IMR-90 (cell line): ENCODE results near the gene SLC8A1. TPM values are rescaled to one million over a fixed set of nuclear protein-coding genes. Genes with fewer than 3 reads are reported as not detected.

Experiments used
- ATAC-seq: fragments of 200-7000 bp; cut with Tn5 transposase; 2 replicates; pipeline ENCODE4 v1.9.1; 2020; ENCODE audit warnings: low read depth, mild to moderate bottlenecking, moderate library complexity
- BruUV-seq: library from RNA; stranded (reverse); fragments of 400-500 nt; replicated peaks from 2 replicates; lab custom pipeline; 2021; lab: Mats Ljungman, UMichigan
- CTCF ChIA-PET: fragments of 300-600 bp; formaldehyde crosslinking; extraction: SDS; loops from one replicate; lab custom pipeline; 2021; ENCODE audit warnings: antibody characterized with exemption; lab: Yijun Ruan, JAX
- POLR2A ChIA-PET: fragments of 300-600 bp; sonication (Branson Sonifier 250); formaldehyde crosslinking; loops from one replicate; lab custom pipeline; 2022; ENCODE audit warnings: antibody characterized with exemption; ENCODE audit not compliant: unreplicated experiment; lab: Charles Lee
- DNase-seq: peaks from one replicate; pipeline ENCODE4 v3.0.0; 2013
- H2AFZ ChIP-seq: replicated peaks from 2 replicates; pipeline ENCODE3; 2013; ENCODE audit warnings: low read length, mild to moderate bottlenecking; ENCODE audit not compliant: poor library complexity
- H2AK5ac ChIP-seq: 2 replicates; pipeline ENCODE4 v1.6.1; 2013; ENCODE audit warnings: low read depth, low read length, inconsistent platforms
- H2AK9ac ChIP-seq: replicated peaks from 2 replicates; pipeline ENCODE3; 2013; ENCODE audit warnings: mild to moderate bottlenecking, low read depth, low read length, moderate library complexity; ENCODE audit not compliant: poor library complexity
- H2BK120ac ChIP-seq: 2 replicates; pipeline ENCODE4 v1.6.1; 2013; ENCODE audit warnings: low read depth, low read length, inconsistent platforms
- H2BK15ac ChIP-seq: 3 replicates; pipeline ENCODE4 v1.6.1; 2013; ENCODE audit warnings: low read depth, low read length, inconsistent platforms
- H2BK20ac ChIP-seq: 2 replicates; pipeline ENCODE4 v1.6.1; 2013; ENCODE audit warnings: low read depth, mild to moderate bottlenecking, inconsistent platforms, low read length, moderate library complexity
- H2BK5ac ChIP-seq: 2 replicates; pipeline ENCODE4 v1.6.1; 2013; ENCODE audit warnings: mild to moderate bottlenecking, low read depth, low read length, inconsistent platforms; ENCODE audit not compliant: poor library complexity, severe bottlenecking
- H3K14ac ChIP-seq: replicated peaks from 2 replicates; pipeline ENCODE4 v1.6.1; 2013; ENCODE audit warnings: low read depth, low read length, inconsistent platforms
- H3K18ac ChIP-seq: 2 replicates; pipeline ENCODE4 v1.6.1; 2013; ENCODE audit warnings: low read depth, low read length, control low read depth
- H3K23ac ChIP-seq: 2 replicates; pipeline ENCODE4 v1.6.1; 2013; ENCODE audit warnings: low read depth, low read length, inconsistent platforms
- H3K27ac ChIP-seq: 2 replicates; pipeline ENCODE4 v1.5.1; 2013; ENCODE audit warnings: mild to moderate bottlenecking, control low read depth, low read length; ENCODE audit not compliant: insufficient read depth
- H3K27me3 ChIP-seq: 2 replicates; pipeline ENCODE4 v1.6.1; 2013; ENCODE audit warnings: low read length; ENCODE audit not compliant: control insufficient read depth, insufficient read depth
- H3K36me3 ChIP-seq: 2 replicates; pipeline ENCODE4 v1.6.1; 2013; ENCODE audit warnings: low read length, mixed read lengths; ENCODE audit not compliant: control insufficient read depth, insufficient read depth
- H3K4ac ChIP-seq: 2 replicates; pipeline ENCODE4 v1.6.1; 2013; ENCODE audit warnings: low read depth, low read length, inconsistent platforms
- H3K4me1 ChIP-seq: 2 replicates; pipeline ENCODE4 v1.6.1; 2013; ENCODE audit warnings: low read length, mixed read lengths; ENCODE audit not compliant: control insufficient read depth, insufficient read depth
- H3K4me2 ChIP-seq: 2 replicates; pipeline ENCODE4 v1.6.1; 2013; ENCODE audit warnings: low read depth, mild to moderate bottlenecking, control low read depth, low read length, moderate library complexity
- H3K4me3 ChIP-seq: 2 replicates; pipeline ENCODE4 v1.5.1; 2013; ENCODE audit warnings: low read depth, mild to moderate bottlenecking, control low read depth, low read length, moderate library complexity; ENCODE audit not compliant: insufficient read depth
- H3K56ac ChIP-seq: 2 replicates; pipeline ENCODE4 v1.6.1; 2013; ENCODE audit warnings: low read length, inconsistent platforms; ENCODE audit not compliant: insufficient read depth; ENCODE audit errors: extremely low read depth
- H3K79me1 ChIP-seq, 2 experiments: 2 replicates each; pipeline ENCODE4 v1.6.1; 2013; ENCODE audit warnings: low read length in 2 of 2, inconsistent platforms in 1 of 2, low read depth in 1 of 2
- H3K9ac ChIP-seq: 2 replicates; pipeline ENCODE4 v1.6.1; 2013; ENCODE audit warnings: low read depth, low read length, control low read depth
- H3K9me1 ChIP-seq: 2 replicates; pipeline ENCODE4 v1.6.1; 2013; ENCODE audit warnings: low read length, inconsistent platforms; ENCODE audit not compliant: insufficient read depth
- H3K9me3 ChIP-seq: 2 replicates; pipeline ENCODE4 v1.6.1; 2013; ENCODE audit warnings: low read length; ENCODE audit not compliant: control insufficient read depth, insufficient read depth
- H4K20me1 ChIP-seq: 2 replicates; pipeline ENCODE4 v1.6.1; 2013; ENCODE audit warnings: low read length, inconsistent platforms; ENCODE audit not compliant: insufficient read depth
- H4K5ac ChIP-seq: 2 replicates; pipeline ENCODE4 v1.6.1; 2013; ENCODE audit warnings: mild to moderate bottlenecking, low read depth, low read length, control low read depth
- H4K8ac ChIP-seq, 2 experiments: 2 replicates each; pipeline ENCODE4 v1.6.1; 2013; ENCODE audit warnings: low read depth in 2 of 2, low read length in 2 of 2, control low read depth in 1 of 2, inconsistent platforms in 1 of 2
- H4K91ac ChIP-seq: 2 replicates; pipeline ENCODE4 v1.6.1; 2013; ENCODE audit warnings: low read depth, low read length, inconsistent platforms; ENCODE audit not compliant: insufficient read depth
- BHLHE40 ChIP-seq: fragments of 150-350 bp; IDR thresholded peaks from 2 replicates; pipeline ENCODE4 v1.6.1; 2016; ENCODE audit warnings: mild to moderate bottlenecking, low read depth, low read length
- CEBPB ChIP-seq: IDR thresholded peaks from 2 replicates; pipeline ENCODE4 v1.6.1; 2012; ENCODE audit warnings: low read depth, low read length, improper control_type of control experiment
- CTCF ChIP-seq: conservative IDR thresholded peaks from 2 replicates; pipeline ENCODE4 v1.5.1; 2012; ENCODE audit warnings: mild to moderate bottlenecking, low read depth, low read length, improper control_type of control experiment
- ELK1 ChIP-seq: fragments of 150-350 bp; IDR thresholded peaks from 2 replicates; pipeline ENCODE4 v1.6.1; 2016; ENCODE audit warnings: low read depth, mild to moderate bottlenecking, low read length, moderate library complexity, borderline replicate concordance
- MAFK ChIP-seq: IDR thresholded peaks from 2 replicates; pipeline ENCODE4 v1.6.1; 2012; ENCODE audit warnings: low read depth, low read length, improper control_type of control experiment
- MAZ ChIP-seq: IDR thresholded peaks from 2 replicates; pipeline ENCODE4 v1.6.1; 2012; ENCODE audit warnings: low read depth, mild to moderate bottlenecking, low read length, improper control_type of control experiment, moderate library complexity, borderline replicate concordance
- MXI1 ChIP-seq: IDR thresholded peaks from 2 replicates; pipeline ENCODE4 v1.6.1; 2012; ENCODE audit warnings: low read depth, mild to moderate bottlenecking, low read length, moderate library complexity, borderline replicate concordance
- NFE2L2 ChIP-seq: fragments of 150-350 bp; IDR thresholded peaks from 2 replicates; pipeline ENCODE4 v1.6.1; 2016; ENCODE audit warnings: low read depth, mild to moderate bottlenecking, low read length
- POLR2A ChIP-seq: IDR thresholded peaks from 2 replicates; pipeline ENCODE4 v1.6.1; 2012; ENCODE audit warnings: mild to moderate bottlenecking, low read depth, low read length
- RAD21 ChIP-seq: IDR thresholded peaks from 2 replicates; pipeline ENCODE4 v1.6.1; 2012; ENCODE audit warnings: low read length, improper control_type of control experiment
- RFX5 ChIP-seq: IDR thresholded peaks from 2 replicates; pipeline ENCODE4 v1.8.0; 2012; ENCODE audit warnings: low read depth, mild to moderate bottlenecking, low read length, moderate library complexity
- SMC3 ChIP-seq: fragments of 150-350 bp; IDR thresholded peaks from 2 replicates; pipeline ENCODE4 v1.6.1; 2016; ENCODE audit warnings: low read depth, mild to moderate bottlenecking, antibody characterized with exemption, low read length, moderate library complexity
- USF2 ChIP-seq: fragments of 150-350 bp; IDR thresholded peaks from 2 replicates; pipeline ENCODE4 v1.6.1; 2017; ENCODE audit warnings: mild to moderate bottlenecking, antibody characterized with exemption, low read length, low read depth
- WGBS, 2 experiments: methylation state at CpG; one replicate each; pipeline versions ENCODE4 v1.1.5 to v1.1.7; 2013; ENCODE audit warnings: missing lambda C conversion rate in 2 of 2; ENCODE audit not compliant: insufficient read length in 1 of 2; ENCODE audit errors: extremely low coverage in 2 of 2; 5-methylcytosine and 5-hydroxymethylcytosine counted together
- dilution Hi-C: fragments of 300-500 bp; cut with HindIII; formaldehyde crosslinking; loops from one replicate; pipeline ENCODE4 v1.14.3; 2018; ENCODE audit warnings: low sequenced_read_pairs; ENCODE audit not compliant: unreplicated experiment
- in situ Hi-C: fragments of 300-500 bp; cut with MboI; formaldehyde crosslinking; loops from 3 replicates; pipeline ENCODE4 v1.14.3; 2019; ENCODE audit warnings: low sequenced_read_pairs, inconsistent platforms, mixed read lengths
- intact Hi-C: fragments of 100-400 bp; cut with micrococcal nuclease; formaldehyde crosslinking; loops from 2 replicates; pipeline ENCODE4 v1.10.0; 2022
- polyA plus RNA-seq, 3 experiments: library from polyadenylated mRNA; depleted of rRNA; stranded (reverse); fragments of >200 nt; gene quantifications; 2 replicates each; pipeline ENCODE4 v1.2.3, GENCODE V29; 2012; ENCODE audit warnings: low replicate concordance in 1 of 3
- total RNA-seq: library from RNA; depleted of rRNA; stranded (reverse); fragments of >200 nt; gene quantifications from 2 replicates; pipeline ENCODE4 v1.2.3, GENCODE V29; 2012

SLC8A1 gene
- total and polyA plus RNA-seq, 2 of the 4 experiments (the other 2 are of a cell fraction), result 7.7 to 57.0 TPM

GRCh38 chr2:40471866-40472265, 20.0 kb upstream of the SLC8A1 start:
- H3K4me3 ChIP-seq, result no peak overlapping the region
- H2AFZ ChIP-seq, result no peak overlapping the region
- dilution Hi-C loops (no loop called here), intact Hi-C loops (no loop called here), in situ Hi-C loops (no loop called here)
- WGBS, 2 experiments, result no CpG with 5 or more reads among the region's 3 CpGs
- no peaks in the 10 kb centered on the region for H3K4me1 ChIP-seq
- H3K56ac ChIP-seq, result no peak overlapping the region
- no peak overlapping the region for H3K4ac ChIP-seq
- H3K27me3 ChIP-seq, result no peaks in the 10 kb centered on the region
- no peak overlapping the region for H3K14ac ChIP-seq
- H2BK120ac ChIP-seq, result no peak overlapping the region
- no peak overlapping the region for H4K91ac ChIP-seq
- no peak overlapping the region for H3K18ac ChIP-seq
- H3K36me3 ChIP-seq, result no peaks in the 10 kb centered on the region
- H3K9me1 ChIP-seq, result no peaks in the 10 kb centered on the region
- no peak overlapping the region for H3K9ac ChIP-seq
- H2BK20ac ChIP-seq, result no peak overlapping the region
- no peaks in the 10 kb centered on the region for H3K9me3 ChIP-seq
- no peak for TF ChIP-seq SMC3
- TF ChIP-seq MAFK, result no peak
- no peak for TF ChIP-seq MXI1
- TF ChIP-seq MAZ, result no peak
- TF ChIP-seq RAD21, result no peak
- TF ChIP-seq CTCF, result no peak
- no peak for TF ChIP-seq NFE2L2
- no peak for TF ChIP-seq POLR2A
- TF ChIP-seq ELK1, result no peak
- TF ChIP-seq USF2, result no peak
- no peak for TF ChIP-seq BHLHE40
- TF ChIP-seq CEBPB, result no peak
- TF ChIP-seq RFX5, result no peak
- H2BK15ac ChIP-seq, result no peak overlapping the region
- ATAC-seq (no peak), DNase-seq (no peak)
- POLR2A ChIA-PET, result no interaction called here
- H4K8ac ChIP-seq, result no peak overlapping the region
- no peak overlapping the region for H2AK9ac ChIP-seq
- CTCF ChIA-PET, result no interaction called here
- H3K4me2 ChIP-seq, result no peak overlapping the region
- H3K27ac ChIP-seq, result no peak overlapping the region
- H4K5ac ChIP-seq, result no peak overlapping the region
- H4K20me1 ChIP-seq, result no peaks in the 10 kb centered on the region
- no peak overlapping the region for H3K23ac ChIP-seq
- no peak overlapping the region for H2BK5ac ChIP-seq
- no peak overlapping the region for H2AK5ac ChIP-seq
- no peaks in the 10 kb centered on the region for H3K79me1 ChIP-seq
- BruUV-seq, result no TSS peak
